Measurements from ENCODE around the gene FEZF2.

Gene FEZF2

GRCh38 chr3:62325896-62326295 lies 47.5 kb downstream of the FEZF2 start:
- no peak for DNase-seq

- no peak for DNase-seq
Observed at GRCh38 chr3:62323241-62323640, 50.1 kb downstream of the FEZF2 start.

All from activated gamma-delta T cell treated with Interleukin-2 at 50 U/mL for 16 hours (primary cell).